ENCODE results near the gene ZFP3.
"Not testable (repeated sequence)": the region's sequence is repeated elsewhere in the genome, so short reads cannot be mapped to it uniquely, and the experiment has no call there.

Gene ZFP3

GRCh38 chr17:5078106-5079028 is at the start of gene ZFP3:
Gene ZFP3, plus strand, starts transcription at chr17:5078467. Its CDS starts 13,038 bp downstream, at chr17:5091505.
- H3K4me3 Mint-ChIP-seq, result peak within 1 kb of the TSS; percentile 84
- H3K36me3 Mint-ChIP-seq, result peaks cover 26% of the 10 kb centered on the region
- H3K9me3 Mint-ChIP-seq, result peaks cover 6% of the 10 kb centered on the region
- H3K4me1 Mint-ChIP-seq, result peaks cover 31% of the 10 kb centered on the region
- peak; percentile 96 for ATAC-seq
- peak within 1 kb of the TSS; percentile 99 for H3K27ac Mint-ChIP-seq
- no peaks in the 10 kb centered on the region for H3K27me3 Mint-ChIP-seq

GRCh38 chr17:5030168-5030567 is 48.1 kb upstream of the ZFP3 start:
- Mint-ChIP-seq H3K27ac (peak overlapping the region; percentile 78), H3K27me3 (peaks cover 16% of the 10 kb centered on the region), H3K4me1 (peaks cover 28% of the 10 kb centered on the region)
- not testable (repeated sequence) for ATAC-seq, H3K36me3 Mint-ChIP-seq, H3K9me3 Mint-ChIP-seq, H3K4me3 Mint-ChIP-seq

- H3K9me3 Mint-ChIP-seq, result no peaks in the 10 kb centered on the region
- peak; percentile 94 for ATAC-seq
- peak overlapping the region; percentile 80 for H3K4me3 Mint-ChIP-seq
- no peaks in the 10 kb centered on the region for H3K36me3 Mint-ChIP-seq
- H3K27me3 Mint-ChIP-seq, result peaks cover 16% of the 10 kb centered on the region
- H3K27ac Mint-ChIP-seq, result peak overlapping the region; percentile 78
- H3K4me1 Mint-ChIP-seq, result peaks cover 28% of the 10 kb centered on the region
These were observed 46.7 kb upstream of the ZFP3 start for GRCh38 chr17:5031365-5032082.

GRCh38 chr17:5032865-5033264 is 45.4 kb upstream of the ZFP3 start:
- Mint-ChIP-seq H3K36me3 (no peaks in the 10 kb centered on the region), H3K27ac (peak overlapping the region; percentile 78), H3K4me1 (peaks cover 28% of the 10 kb centered on the region), H3K9me3 (no peaks in the 10 kb centered on the region), H3K4me3 (no peak overlapping the region), H3K27me3 (peaks cover 16% of the 10 kb centered on the region)
- no peak for ATAC-seq

- Mint-ChIP-seq H3K36me3 (no peaks in the 10 kb centered on the region), H3K9me3 (no peaks in the 10 kb centered on the region), H3K4me1 (peaks cover 28% of the 10 kb centered on the region), H3K27me3 (peaks cover 16% of the 10 kb centered on the region), H3K4me3 (no peak overlapping the region), H3K27ac (peak overlapping the region; percentile 58)
- no peak for ATAC-seq
These were observed 44.8 kb upstream of the ZFP3 start for GRCh38 chr17:5033352-5034015.

GRCh38 chr17:5034063-5034462 is 44.2 kb upstream of the ZFP3 start:
- Mint-ChIP-seq H3K4me1 (peaks cover 28% of the 10 kb centered on the region), H3K9me3 (no peaks in the 10 kb centered on the region), H3K36me3 (no peaks in the 10 kb centered on the region), H3K27ac (peak overlapping the region; percentile 58), H3K27me3 (peaks cover 16% of the 10 kb centered on the region), H3K4me3 (no peak overlapping the region)
- no peak for ATAC-seq

- Mint-ChIP-seq H3K9me3 (no peaks in the 10 kb centered on the region), H3K36me3 (no peaks in the 10 kb centered on the region), H3K27me3 (peaks cover 16% of the 10 kb centered on the region), H3K4me3 (no peak overlapping the region), H3K4me1 (peaks cover 28% of the 10 kb centered on the region), H3K27ac (peak overlapping the region; percentile 58)
- no peak for ATAC-seq
These were observed 43.6 kb upstream of the ZFP3 start for GRCh38 chr17:5034651-5035050.

GRCh38 chr17:5035315-5035714 is 43.0 kb upstream of the ZFP3 start, which contains the start of gene SLC52A1:
Gene SLC52A1, minus strand, starts transcription at chr17:5035426. Its CDS starts 820 bp downstream, at chr17:5034606.
- peak within 1 kb of the TSS; percentile 58 for H3K27ac Mint-ChIP-seq
- no peaks in the 10 kb centered on the region for H3K36me3 Mint-ChIP-seq
- H3K9me3 Mint-ChIP-seq, result no peaks in the 10 kb centered on the region
- H3K27me3 Mint-ChIP-seq, result peaks cover 16% of the 10 kb centered on the region
- H3K4me1 Mint-ChIP-seq, result peaks cover 28% of the 10 kb centered on the region
- ATAC-seq, result no peak
- no peak within 1 kb of the TSS for H3K4me3 Mint-ChIP-seq

GRCh38 chr17:5042157-5043022 is 35.9 kb upstream of the ZFP3 start:
- H3K27me3 Mint-ChIP-seq, result no peaks in the 10 kb centered on the region
- peak overlapping the region; percentile 40 for H3K27ac Mint-ChIP-seq
- H3K9me3 Mint-ChIP-seq, result no peaks in the 10 kb centered on the region
- H3K4me1 Mint-ChIP-seq, result peaks cover 11% of the 10 kb centered on the region
- H3K36me3 Mint-ChIP-seq, result no peaks in the 10 kb centered on the region
- no peak overlapping the region for H3K4me3 Mint-ChIP-seq
- ATAC-seq, result no peak

GRCh38 chr17:5043524-5043923 is 34.7 kb upstream of the ZFP3 start:
- Mint-ChIP-seq H3K9me3 (no peaks in the 10 kb centered on the region), H3K27me3 (no peaks in the 10 kb centered on the region), H3K4me1 (peaks cover 23% of the 10 kb centered on the region), H3K36me3 (no peaks in the 10 kb centered on the region), H3K27ac (no peak overlapping the region), H3K4me3 (no peak overlapping the region)
- no peak for ATAC-seq

GRCh38 chr17:5044630-5045029 is 33.6 kb upstream of the ZFP3 start:
- Mint-ChIP-seq H3K9me3 (no peaks in the 10 kb centered on the region), H3K4me3 (no peak overlapping the region), H3K36me3 (no peaks in the 10 kb centered on the region), H3K27ac (peak overlapping the region; percentile 31), H3K4me1 (peaks cover 30% of the 10 kb centered on the region), H3K27me3 (no peaks in the 10 kb centered on the region)
- ATAC-seq, result no peak

- H3K36me3 Mint-ChIP-seq, result no peaks in the 10 kb centered on the region
- no peak overlapping the region for H3K4me3 Mint-ChIP-seq
- H3K9me3 Mint-ChIP-seq, result no peaks in the 10 kb centered on the region
- no peak for ATAC-seq
- no peak overlapping the region for H3K27ac Mint-ChIP-seq
- H3K4me1 Mint-ChIP-seq, result peaks cover 38% of the 10 kb centered on the region
- no peaks in the 10 kb centered on the region for H3K27me3 Mint-ChIP-seq
These were observed 32.8 kb upstream of the ZFP3 start for GRCh38 chr17:5045496-5045895.

- no peak overlapping the region for H3K4me3 Mint-ChIP-seq
- peaks cover 33% of the 10 kb centered on the region for H3K4me1 Mint-ChIP-seq
- no peaks in the 10 kb centered on the region for H3K36me3 Mint-ChIP-seq
- H3K27ac Mint-ChIP-seq, result peak overlapping the region; percentile 98
- no peak for ATAC-seq
- H3K27me3 Mint-ChIP-seq, result no peaks in the 10 kb centered on the region
- H3K9me3 Mint-ChIP-seq, result no peaks in the 10 kb centered on the region
These were observed 30.8 kb upstream of the ZFP3 start for GRCh38 chr17:5047446-5047845.

- Mint-ChIP-seq H3K4me1 (peaks cover 37% of the 10 kb centered on the region), H3K27ac (peak overlapping the region; percentile 98), H3K27me3 (no peaks in the 10 kb centered on the region), H3K4me3 (peak overlapping the region; percentile 1), H3K9me3 (no peaks in the 10 kb centered on the region), H3K36me3 (no peaks in the 10 kb centered on the region)
- peak; percentile 95 for ATAC-seq
These were observed 28.9 kb upstream of the ZFP3 start for GRCh38 chr17:5049314-5049841.

Data from stimulated activated memory B cell treated with anti-CD40 and anti-IgM and Interleukin-4, amounts not matched to agents 10 μg/mL and 1 μg/mL and 100 μg/mL, for 72 hours (primary cell).